Endothelial cell of umbilical vein (primary cell): ENCODE results near the gene LGALS7. TPM values are rescaled to one million over a fixed set of nuclear protein-coding genes. Genes with fewer than 3 reads are reported as not detected.

Experiments
- BruUV-seq: library from RNA; stranded (reverse); fragments of 400-500 nt; replicated peaks from 2 replicates; lab custom pipeline; 2021; lab: Mats Ljungman, UMichigan
- CTCF ChIA-PET: fragments of 300-600, 350-600 bp; sonication (Branson Sonifier 250); formaldehyde crosslinking; loops from one replicate; lab custom pipeline; 2021; ENCODE audit warnings: antibody characterized with exemption, inconsistent platforms; lab: Charles Lee
- POLR2A ChIA-PET: fragments of 300-600, 350-600 bp; sonication (Branson Sonifier 250); formaldehyde crosslinking; loops from one replicate; lab custom pipeline; 2021; ENCODE audit warnings: antibody characterized with exemption, inconsistent platforms; lab: Charles Lee
- DNase-seq: peaks from one replicate; pipeline ENCODE4 v3.0.0-alpha.2; 2011; ENCODE audit warnings: low read depth, low spot score
- FAIRE-seq: peaks from 2 replicates; lab custom pipeline; 2011; peaks lifted over from hg19 to GRCh38; lab: Jason Lieb, UNC
- H2AFZ ChIP-seq: 2 replicates; pipeline ENCODE4 v1.6.0; 2012; ENCODE audit warnings: low read depth, low read length, control low read depth, inconsistent platforms
- H3K27ac ChIP-seq: 2 replicates; pipeline ENCODE4 v1.5.1; 2011; ENCODE audit warnings: low read depth, mild to moderate bottlenecking, control low read depth, low read length, moderate library complexity; ENCODE audit not compliant: insufficient read depth
- H3K27me3 ChIP-seq, 2 experiments: 2 replicates each; pipeline versions ENCODE4 v1.6.0 to v1.6.1; 2011; ENCODE audit warnings: low read length in 2 of 2, mixed read lengths in 1 of 2; ENCODE audit not compliant: control insufficient read depth in 2 of 2, insufficient read depth in 2 of 2
- H3K36me3 ChIP-seq, 2 experiments: 2 replicates in 1 of 2; 3 replicates in 1 of 2; pipeline ENCODE4 v1.5.1; 2011; ENCODE audit warnings: low read length in 2 of 2, mild to moderate bottlenecking in 1 of 2, moderate library complexity in 1 of 2; ENCODE audit not compliant: control insufficient read depth in 2 of 2, insufficient read depth in 2 of 2; ENCODE audit errors: extremely low read depth in 1 of 2
- H3K4me1 ChIP-seq: 3 replicates; pipeline ENCODE4 v1.5.1; 2011; ENCODE audit warnings: mild to moderate bottlenecking, low read length; ENCODE audit not compliant: control insufficient read depth, insufficient read depth; ENCODE audit errors: extremely low read depth
- H3K4me2 ChIP-seq: 2 replicates; pipeline ENCODE4 v1.6.1; 2011; ENCODE audit warnings: low read length, control low read depth, mixed read lengths; ENCODE audit not compliant: insufficient read depth
- H3K4me3 ChIP-seq, 3 experiments: fragments of 200-600 bp in 1 of 3; sonication (generic), shearing (Covaris generic) in 1 of 3; replicated peaks in 1 of 3; 2 replicates each; pipeline ENCODE4 v1.5.1; 2011 to 2016; ENCODE audit warnings: control low read depth in 3 of 3, low read length in 3 of 3, mild to moderate bottlenecking in 2 of 3, inconsistent platforms in 1 of 3, low read depth in 1 of 3, moderate library complexity in 1 of 3; ENCODE audit not compliant: insufficient read depth in 1 of 3
- H3K79me2 ChIP-seq: 2 replicates; pipeline ENCODE4 v1.6.0; 2012; ENCODE audit warnings: low read length, inconsistent platforms; ENCODE audit not compliant: control insufficient read depth, insufficient read depth
- H3K9ac ChIP-seq: replicated peaks from 2 replicates; pipeline ENCODE3; 2011; ENCODE audit warnings: low read length, control low read depth; ENCODE audit not compliant: insufficient read depth; ENCODE audit errors: extremely low read depth
- H3K9me1 ChIP-seq: replicated peaks from 3 replicates; pipeline ENCODE4 v1.6.0; 2011; ENCODE audit warnings: mild to moderate bottlenecking, low read length; ENCODE audit not compliant: control insufficient read depth, insufficient read depth; ENCODE audit errors: extremely low read depth
- H3K9me3 ChIP-seq: replicated peaks from 2 replicates; pipeline ENCODE4 v1.5.1; 2012; ENCODE audit warnings: low read length, inconsistent platforms; ENCODE audit not compliant: control insufficient read depth, insufficient read depth
- H4K20me1 ChIP-seq: replicated peaks from 2 replicates; pipeline ENCODE3; 2011; ENCODE audit warnings: mild to moderate bottlenecking, low read length; ENCODE audit not compliant: control insufficient read depth, insufficient read depth; ENCODE audit errors: extremely low read depth
- CTCF ChIP-seq, 2 donors: IDR thresholded peaks; 1 replicate in 1 of 2; 2 replicates in 1 of 2; pipeline ENCODE4 v1.5.1; 2011; ENCODE audit warnings: low read length in 2 of 2, mild to moderate bottlenecking in 2 of 2, moderate library complexity in 2 of 2, control low read depth in 1 of 2, inconsistent platforms in 1 of 2, low read depth in 1 of 2; ENCODE audit not compliant: insufficient read depth in 1 of 2; ENCODE audit errors: extremely low read depth in 1 of 2
- EZH2 ChIP-seq: IDR thresholded peaks from 2 replicates; pipeline ENCODE4 v1.6.1; 2012; ENCODE audit warnings: borderline replicate concordance, low read depth, mild to moderate bottlenecking, moderate library complexity, low read length, inconsistent platforms; ENCODE audit not compliant: severe bottlenecking
- FOS ChIP-seq: IDR thresholded peaks from 2 replicates; pipeline ENCODE4 v1.6.1; 2011; ENCODE audit warnings: mild to moderate bottlenecking, low read length, moderate library complexity, borderline replicate concordance; ENCODE audit not compliant: insufficient read depth
- GATA2 ChIP-seq: IDR thresholded peaks from 2 replicates; pipeline ENCODE4 v1.7.0; 2011; ENCODE audit warnings: low read depth, mild to moderate bottlenecking, moderate library complexity, mixed read lengths, low read length; ENCODE audit not compliant: insufficient read length, insufficient read depth
- JUN ChIP-seq: IDR thresholded peaks from 2 replicates; pipeline ENCODE4 v1.6.1; 2011; ENCODE audit warnings: borderline replicate concordance, low read depth; ENCODE audit not compliant: insufficient read length, insufficient read depth
- MAX ChIP-seq: IDR thresholded peaks from 2 replicates; pipeline ENCODE4 v1.6.1; 2011; ENCODE audit not compliant: insufficient read depth, insufficient read length
- MYC ChIP-seq: IDR thresholded peaks from one replicate; pipeline ENCODE4 v1.6.1; 2011; ENCODE audit warnings: mild to moderate bottlenecking, low read depth, low read length
- POLR2A ChIP-seq: IDR thresholded peaks from 2 replicates; pipeline ENCODE4 v1.6.1; 2012; ENCODE audit warnings: low read depth, mild to moderate bottlenecking, control low read depth, low read length
- POLR2AphosphoS5 ChIP-seq: IDR thresholded peaks from 2 replicates; pipeline ENCODE4 v1.6.1; 2012; ENCODE audit warnings: low read depth, mild to moderate bottlenecking, control low read depth, low read length, moderate library complexity; ENCODE audit not compliant: insufficient read depth
- dilution Hi-C: fragments of 300-500 bp; cut with MboI; formaldehyde crosslinking; loops from one replicate; pipeline ENCODE4 v1.15.0; 2019; ENCODE audit warnings: low sequenced_read_pairs; ENCODE audit not compliant: extremely low pct_ligation_motif_present
- intact Hi-C: fragments of 100-400 bp; cut with micrococcal nuclease; formaldehyde crosslinking; loops from one replicate; pipeline ENCODE4 v1.10.0; 2022
- polyA plus RNA-seq, 4 experiments: library from polyadenylated mRNA; depleted of rRNA in 3 of 4; stranded (reverse) in 3 of 4; unstranded in 1 of 4; fragments of >200 nt; gene quantifications; 2 replicates each; pipeline versions ENCODE4 v1.2.1 to v1.2.3, GENCODE V29; 2011 to 2012; ENCODE audit warnings: missing spikeins in 1 of 4
- total RNA-seq: library from RNA; stranded (reverse); gene quantifications from 2 replicates; pipeline ENCODE4 v1.2.3, GENCODE V29; 2021

Gene LGALS7
- total and polyA plus RNA-seq, 2 donors (not counting 3 experiments of a cell fraction or from before 2014, with no cell fraction given) = not detected

GRCh38 chr19:38722947-38723605 lies 50.2 kb downstream of the LGALS7 start:
- POLR2A ChIA-PET = no interaction called here
- Histone ChIP-seq H3K4me1 (no peaks in the 10 kb centered on the region), H3K4me2 (no peak overlapping the region), H4K20me1 (no peaks in the 10 kb centered on the region), H2AFZ (no peak overlapping the region), H3K9ac (no peak overlapping the region), H3K27ac (no peak overlapping the region), H3K4me3 (no peak overlapping the region), H3K27me3 (no peaks in the 10 kb centered on the region), H3K9me1 (no peaks in the 10 kb centered on the region), H3K9me3 (no peaks in the 10 kb centered on the region), H3K36me3 (peaks cover 22 to 84% of the 10 kb centered on the region in 2 experiments), H3K79me2 (no peaks in the 10 kb centered on the region)
- DNase-seq (no peak), FAIRE-seq (no peak)
- intact Hi-C loops = no loop called here
- TF ChIP-seq MYC (no peak), JUN (no peak), POLR2AphosphoS5 (no peak), POLR2A (no peak), GATA2 (no peak), CTCF (IDR thresholded peaks at IDR 0.05; ENCODE audit: extremely low read depth in 1 of 2, insufficient read depth in 1 of 2, low read depth in 1 of 2, low read length in 2 of 2) (no peak), FOS (no peak), MAX (no peak), EZH2 (no peak)
- CTCF ChIA-PET = interaction anchor here (0.9 to 2.2 kb wide), 4 partner anchors 11 to 207 kb away, joined by 3 to 8 read pairs (median 4); partner anchors contain the start of genes MRPS12 and SARS2
- no TSS peak for BruUV-seq
- dilution Hi-C loops = no loop called here
